HCT116 (cell line): ENCODE measurements around the gene GPR3. TPM values are rescaled to one million over a fixed set of nuclear protein-coding genes. Genes with fewer than 3 reads are reported as not detected.

Experiments used
- ATAC-seq: fragments of 200-7000 bp; cut with Tn5 transposase; 2 replicates; pipeline ENCODE4 v1.9.1; 2020; ENCODE audit warnings: mild to moderate bottlenecking, moderate library complexity
- BruUV-seq: library from RNA; stranded (reverse); fragments of 400-500 nt; replicated peaks from 2 replicates; lab custom pipeline; 2021; lab: Mats Ljungman, UMichigan
- CTCF ChIA-PET: fragments of 300-600 bp; sonication (Branson Sonifier 250); formaldehyde crosslinking; loops from one replicate; lab custom pipeline; 2021; ENCODE audit warnings: antibody characterized with exemption; lab: Charles Lee
- POLR2A ChIA-PET: fragments of 300-600, 350-600 bp; sonication (Branson Sonifier 250); formaldehyde crosslinking; loops from one replicate; lab custom pipeline; 2021; ENCODE audit warnings: antibody characterized with exemption; lab: Charles Lee
- RAD21 ChIA-PET, 2 experiments: fragments of 300-600 bp; sonication (Branson Sonifier 250); formaldehyde crosslinking; loops; one replicate each; lab custom pipeline; 2023; ENCODE audit warnings: low total read pairs in 2 of 2; ENCODE audit not compliant: uncharacterized antibody in 2 of 2, unreplicated experiment in 2 of 2, low non-redundant PET in 1 of 2; lab: Charles Lee
- DNase-seq: peaks from one replicate; pipeline ENCODE4 v3.0.0-alpha.2; 2010; ENCODE audit warnings: low read depth, low spot score
- H2AFZ ChIP-seq: fragments of 200-600 bp; shearing (Covaris generic), sonication (generic); 2 replicates; pipeline ENCODE4 v1.6.1; 2017; ENCODE audit warnings: low read depth, mixed run types, mixed read lengths, antibody characterized with exemption, low read length; ENCODE audit not compliant: poor library complexity, severe bottlenecking
- H3K27ac ChIP-seq: 2 replicates; pipeline ENCODE4 v1.5.1; 2012; ENCODE audit warnings: low read depth, low read length
- H3K27me3 ChIP-seq: fragments of 200-600 bp; sonication (generic); 2 replicates; pipeline ENCODE4 v1.6.1; 2016; ENCODE audit warnings: mixed run types, low read length, mixed read lengths; ENCODE audit not compliant: insufficient read depth
- H3K36me3 ChIP-seq, 2 experiments: fragments of 200-500 bp in 1 of 2; fragments of 200-600 bp in 1 of 2; sonication (Bioruptor generic) in 1 of 2; sonication (generic) in 1 of 2; 2 replicates each; pipeline versions ENCODE4 v1.5.1 to v1.6.1; 2014 to 2016; ENCODE audit warnings: low read length in 2 of 2, inconsistent platforms in 1 of 2, mixed read lengths in 1 of 2, mixed run types in 1 of 2; ENCODE audit not compliant: insufficient read depth in 2 of 2, control insufficient read depth in 1 of 2
- H3K4me1 ChIP-seq, 2 experiments: fragments of 200-600 bp in 1 of 2; sonication (generic) in 1 of 2; 2 replicates each; pipeline versions ENCODE4 v1.5.1 to v1.6.1; 2012 to 2017; ENCODE audit warnings: low read length in 2 of 2, inconsistent platforms in 1 of 2, mild to moderate bottlenecking in 1 of 2, mixed read lengths in 1 of 2, mixed run types in 1 of 2, moderate library complexity in 1 of 2; ENCODE audit not compliant: insufficient read depth in 2 of 2, control insufficient read depth in 1 of 2
- H3K4me2 ChIP-seq: fragments of 200-600 bp; sonication (generic); 2 replicates; pipeline ENCODE4 v1.6.1; 2017; ENCODE audit warnings: mixed run types, low read length, mixed read lengths
- H3K4me3 ChIP-seq, 2 experiments: fragments of 200-600 bp in 1 of 2; sonication (generic) in 1 of 2; replicated peaks in 1 of 2; 2 replicates each; pipeline ENCODE4 v1.5.1; 2011 to 2016; ENCODE audit warnings: low read length in 2 of 2, control low read depth in 1 of 2, low read depth in 1 of 2, mild to moderate bottlenecking in 1 of 2, mixed read lengths in 1 of 2, mixed run types in 1 of 2
- H3K79me2 ChIP-seq: fragments of 200-600 bp; sonication (generic); 2 replicates; pipeline ENCODE4 v1.6.1; 2017; ENCODE audit warnings: mild to moderate bottlenecking, mixed run types, low read length, moderate library complexity, mixed read lengths; ENCODE audit not compliant: insufficient read depth
- H3K9ac ChIP-seq: fragments of 200-600 bp; sonication (generic); 2 replicates; pipeline ENCODE4 v1.6.1; 2016; ENCODE audit warnings: low read length, mixed read lengths
- H3K9me2 ChIP-seq: fragments of 200-600 bp; sonication (generic), shearing (Covaris generic); 2 replicates; pipeline ENCODE4 v1.6.1; 2017; ENCODE audit warnings: mixed run types, mild to moderate bottlenecking, moderate library complexity; ENCODE audit not compliant: insufficient read depth
- H3K9me3 ChIP-seq, 2 experiments: fragments of 200-500 bp in 1 of 2; fragments of 200-600 bp in 1 of 2; sonication (Bioruptor generic) in 1 of 2; sonication (generic) in 1 of 2; 2 replicates each; pipeline ENCODE4 v1.6.1; 2014 to 2017; ENCODE audit warnings: low read length in 2 of 2, mixed read lengths in 2 of 2, inconsistent platforms in 1 of 2, low read depth in 1 of 2, mild to moderate bottlenecking in 1 of 2, mixed run types in 1 of 2, moderate library complexity in 1 of 2; ENCODE audit not compliant: control insufficient read depth in 1 of 2, insufficient read depth in 1 of 2
- H4K20me1 ChIP-seq: fragments of 200-600 bp; sonication (generic), shearing (Covaris generic); 2 replicates; pipeline ENCODE4 v1.6.1; 2017; ENCODE audit warnings: mixed run types, mild to moderate bottlenecking, moderate library complexity; ENCODE audit not compliant: insufficient read depth
- ATF3 ChIP-seq: IDR thresholded peaks from 2 replicates; pipeline ENCODE4 v1.6.1; 2012
- CBX3 ChIP-seq: IDR thresholded peaks from 2 replicates; pipeline ENCODE4 v1.6.1; 2012; ENCODE audit warnings: low read depth
- CTCF ChIP-seq, 3 experiments: fragments of 200-600 bp in 1 of 3; sonication (generic) in 1 of 3; IDR thresholded peaks in 2 of 3; conservative IDR thresholded peaks in 1 of 3; 2 replicates each; pipeline ENCODE4 v1.5.1; 2012 to 2017; ENCODE audit warnings: low read depth in 2 of 3, low read length in 2 of 3, antibody characterized with exemption in 1 of 3, borderline replicate concordance in 1 of 3, control low read depth in 1 of 3, mild to moderate bottlenecking in 1 of 3, mixed read lengths in 1 of 3, mixed run types in 1 of 3, moderate library complexity in 1 of 3; ENCODE audit not compliant: insufficient read depth in 1 of 3
- EGR1 ChIP-seq: IDR thresholded peaks from 2 replicates; pipeline ENCODE4 v1.6.1; 2012; ENCODE audit warnings: low read depth
- ELF1 ChIP-seq: IDR thresholded peaks from 2 replicates; pipeline ENCODE4 v1.6.1; 2012; ENCODE audit warnings: low read depth, borderline replicate concordance
- EZH2 ChIP-seq: fragments of 200-600 bp; sonication (generic); IDR thresholded peaks from 2 replicates; pipeline ENCODE4 v1.6.1; 2017; ENCODE audit warnings: antibody characterized with exemption, mixed run types
- JUND ChIP-seq: IDR thresholded peaks from 2 replicates; pipeline ENCODE4 v1.6.1; 2012
- MAX ChIP-seq: IDR thresholded peaks from 2 replicates; pipeline ENCODE4 v1.6.1; 2012
- POLR2A ChIP-seq: IDR thresholded peaks from 2 replicates; pipeline ENCODE4 v1.7.0; 2011; ENCODE audit warnings: borderline replicate concordance; ENCODE audit not compliant: insufficient read depth, insufficient read length; ENCODE audit errors: extremely low read depth
- POLR2AphosphoS5 ChIP-seq: IDR thresholded peaks from 2 replicates; pipeline ENCODE4 v1.6.1; 2011; ENCODE audit warnings: mild to moderate bottlenecking, low read depth, low read length, moderate library complexity
- RAD21 ChIP-seq: IDR thresholded peaks from 2 replicates; pipeline ENCODE4 v1.6.1; 2012; ENCODE audit warnings: low read depth, mild to moderate bottlenecking
- SIN3A ChIP-seq: IDR thresholded peaks from 2 replicates; pipeline ENCODE4 v1.6.1; 2012; ENCODE audit warnings: low read depth
- SRF ChIP-seq: IDR thresholded peaks from 2 replicates; pipeline ENCODE4 v1.6.1; 2012; ENCODE audit warnings: low read depth
- ZBTB33 ChIP-seq: IDR thresholded peaks from 2 replicates; pipeline ENCODE4 v1.6.1; 2011; ENCODE audit warnings: mild to moderate bottlenecking, low read length, moderate library complexity; ENCODE audit not compliant: insufficient replicate concordance; ENCODE audit errors: extremely low read depth
- ZFX ChIP-seq: fragments of 450-650 bp; IDR thresholded peaks from 2 replicates; pipeline ENCODE4 v1.6.1; 2017
- intact Hi-C: fragments of 100-400 bp; cut with micrococcal nuclease; formaldehyde crosslinking; loops from 2 replicates; pipeline ENCODE4 v1.10.0; 2022
- total RNA-seq: library from RNA; stranded (reverse); gene quantifications from one replicate; pipeline ENCODE4 v1.2.1, GENCODE V29; 2021; ENCODE audit not compliant: unreplicated experiment

GPR3 gene
- total RNA-seq, 1 experiment from 2014 or later: 2.8 TPM

- H3K27ac ChIP-seq: peak within 1 kb of the TSS; percentile 100
- peak within 1 kb of the TSS; percentile 67 to 69 for H3K4me3 ChIP-seq
- H2AFZ ChIP-seq: peak within 1 kb of the TSS; percentile 70
- H3K27me3 ChIP-seq: no peaks in the 10 kb centered on the region
- intact Hi-C loops: no loop called here
- ChIA-PET POLR2A (interaction anchor here (0.6 to 2.6 kb wide), 13 partner anchors 9 to 367 kb away, joined by 3 to 26 read pairs (median 4); partner anchors contain the start of genes CD164L2 and GPR3), RAD21 (interaction anchor here in 1 of 2 experiments (0.5 kb wide), 1 partner anchor 406 kb away, joined by 3 read pairs; the partner anchor contains the start of gene KDF1), CTCF (interaction anchor here (1.0 to 3.3 kb wide), 13 partner anchors 9 to 322 kb away, joined by 3 to 28 read pairs (median 7); partner anchors contain the start of genes CD164L2, GPR3 and SYTL1)
- no peaks in the 10 kb centered on the region for H3K9me2 ChIP-seq
- peaks cover 3% of the 10 kb centered on the region; the same call in 1 of the 2 replicates for H3K79me2 ChIP-seq
- peaks cover 0 to 4% of the 10 kb centered on the region in 2 experiments; a peak in 1 of 4 replicates for H3K36me3 ChIP-seq
- no TSS peak for BruUV-seq
- peak within 1 kb of the TSS; percentile 95 for H3K4me2 ChIP-seq
- peak; percentile 43 for DNase-seq
- H4K20me1 ChIP-seq: no peaks in the 10 kb centered on the region
- peaks cover 12 to 32% of the 10 kb centered on the region in 2 experiments for H3K4me1 ChIP-seq
- peak; percentile 75 for ATAC-seq
- H3K9me3 ChIP-seq: no peaks in the 10 kb centered on the region
- peak within 1 kb of the TSS; percentile 78 for H3K9ac ChIP-seq
- peak in 2 of 3 experiments; percentile 36 to 38; a peak in 3 of 6 replicates for TF ChIP-seq CTCF (IDR thresholded peaks at IDR 0.05 in 2 of 3, conservative IDR thresholded peaks at IDR 0.05 in 1 of 3; ENCODE audit: borderline replicate concordance in 1 of 3, insufficient read depth in 1 of 3, low read depth in 2 of 3, low read length in 2 of 3)
- no peak for TF ChIP-seq SRF
- TF ChIP-seq POLR2AphosphoS5: peak; percentile 78
- TF ChIP-seq ZBTB33: no peak
- TF ChIP-seq ATF3: no peak
- no peak for TF ChIP-seq EZH2
- no peak for TF ChIP-seq ELF1
- peak; percentile 30; the same call in 1 of the 2 replicates for TF ChIP-seq ZFX
- TF ChIP-seq JUND: no peak
- TF ChIP-seq CBX3: no peak
- peak; percentile 20 for TF ChIP-seq POLR2A
- peak; percentile 73 for TF ChIP-seq EGR1
- TF ChIP-seq SIN3A: no peak
- TF ChIP-seq MAX: peak; percentile 51; the same call in 1 of the 2 replicates
- TF ChIP-seq RAD21: no peak
Measured at GRCh38 chr1:27366411-27367159, 25.8 kb upstream of the GPR3 start, which contains the start of gene MAP3K6. Gene MAP3K6 (minus strand): TSS chr1:27366961. CDS start chr1:27366597, 364 bp downstream.
